ENCODE measurements around the gene ARHGEF9.
"Not testable (repeated sequence)": the region's sequence is repeated elsewhere in the genome, so short reads cannot be mapped to it uniquely, and the experiment has no call there.

Gene ARHGEF9

DNA sequence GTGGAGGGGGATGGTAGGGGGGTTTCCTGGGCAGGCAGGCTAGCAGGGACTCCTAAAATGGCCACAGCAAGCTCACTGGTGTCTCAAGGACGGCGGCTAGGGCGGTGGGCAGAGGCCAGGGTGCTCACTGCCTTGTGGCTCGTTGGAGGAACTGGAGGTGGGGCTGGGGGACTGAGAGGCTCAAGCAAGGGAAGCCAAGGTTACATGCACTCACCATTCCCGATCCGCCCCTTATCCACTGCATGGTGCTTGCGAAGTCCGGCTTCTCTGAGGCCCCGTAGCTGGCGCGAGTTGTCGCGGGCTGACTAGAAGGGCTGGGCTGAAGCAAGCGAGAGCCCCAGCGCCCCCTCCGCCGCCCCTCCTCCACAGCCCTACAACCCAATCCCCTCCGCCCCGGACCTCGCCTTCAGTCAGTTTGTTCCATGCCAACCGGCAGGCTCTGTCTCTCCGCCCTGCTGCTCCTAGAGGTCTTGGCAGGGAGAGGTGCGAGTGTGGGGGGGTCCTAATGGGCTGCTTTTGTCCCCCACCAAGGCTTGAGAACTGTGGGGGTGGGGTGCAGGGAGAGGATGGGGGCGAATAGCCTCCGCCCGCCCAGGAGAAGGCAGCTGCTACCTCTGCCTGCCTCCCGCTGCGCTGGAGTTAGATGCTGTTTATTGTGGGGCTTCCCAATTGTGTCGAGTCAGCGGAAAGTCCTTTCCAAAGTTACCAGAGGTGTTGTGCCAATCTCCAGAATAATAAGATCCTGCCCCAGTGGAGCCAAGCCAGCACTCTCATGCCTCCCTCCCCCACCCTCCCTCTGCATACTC lies at the start of gene ARHGEF9:
Gene ARHGEF9 (minus strand): TSS at position 313 of the 806 bp plus-strand sequence. CDS start 69 bp downstream, at position 244.
- DNase-seq, result no peak

- not testable (repeated sequence) for DNase-seq
Measured at GRCh38 chrX:63825446-63825845, 40.4 kb upstream of the ARHGEF9 start.

DNA sequence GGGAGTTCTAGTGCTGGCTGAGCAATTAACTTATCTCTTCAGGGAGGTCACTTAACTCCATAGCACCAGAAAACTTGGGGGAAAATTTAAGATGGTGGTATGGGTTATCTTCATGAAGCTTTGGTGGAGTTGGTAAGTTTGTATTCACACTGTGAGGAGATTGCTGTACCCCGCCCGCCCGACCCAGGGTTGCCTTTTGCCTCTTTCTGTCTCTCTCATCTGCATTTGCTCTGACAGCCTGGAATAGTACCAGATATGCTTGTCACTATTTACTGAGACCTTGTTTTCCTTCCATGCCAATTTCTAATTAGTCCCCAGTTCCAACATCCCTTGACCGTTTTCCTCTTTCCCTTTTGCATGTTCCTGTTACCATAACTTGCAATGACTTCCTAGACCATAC lies 33.1 kb upstream of the ARHGEF9 start:
- no peak for DNase-seq

GRCh38 chrX:63817696-63818095 lies 32.7 kb upstream of the ARHGEF9 start:
- no peak for DNase-seq

DNA sequence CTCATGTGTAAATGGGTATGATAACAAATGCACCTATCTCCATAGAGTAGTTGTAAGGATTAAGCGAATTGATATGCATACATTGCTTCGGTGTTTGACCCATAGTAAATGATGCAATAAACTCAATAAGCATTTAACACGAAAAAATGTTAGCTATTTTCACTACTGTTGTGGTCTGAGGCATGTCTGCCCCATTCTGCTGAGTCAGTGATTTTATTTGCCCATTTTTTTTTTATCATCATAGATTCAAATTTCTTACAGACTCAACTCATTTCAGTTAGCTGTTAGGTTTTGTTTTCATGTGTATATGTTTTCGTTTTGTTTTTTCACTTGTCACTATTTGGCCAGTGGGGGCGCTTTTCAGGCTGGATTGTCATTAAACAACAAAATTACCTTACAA lies 27.8 kb upstream of the ARHGEF9 start:
- no peak for DNase-seq

- DNase-seq, result no peak
Measured at GRCh38 chrX:63810746-63811145, 25.7 kb upstream of the ARHGEF9 start.

DNA sequence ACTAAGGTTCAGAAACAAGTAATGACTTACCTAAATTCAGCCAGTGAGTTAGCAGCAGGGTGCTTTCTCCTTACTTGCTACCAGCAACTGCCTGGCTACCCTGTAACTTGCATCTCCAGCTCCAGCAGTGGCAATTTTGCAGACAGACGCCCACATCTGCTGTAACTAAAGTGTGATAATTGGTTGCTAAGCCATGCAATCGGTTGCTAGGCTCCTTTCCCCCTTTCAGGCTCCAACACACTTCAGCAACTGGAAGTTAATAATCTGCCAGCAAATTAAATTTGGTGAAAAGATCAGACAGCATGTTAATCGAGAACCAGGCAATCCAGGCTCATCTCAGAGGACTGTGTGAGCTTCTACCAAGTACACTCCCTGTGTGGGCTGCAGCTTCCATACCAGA lies 24.2 kb upstream of the ARHGEF9 start:
- no peak for DNase-seq

DNA sequence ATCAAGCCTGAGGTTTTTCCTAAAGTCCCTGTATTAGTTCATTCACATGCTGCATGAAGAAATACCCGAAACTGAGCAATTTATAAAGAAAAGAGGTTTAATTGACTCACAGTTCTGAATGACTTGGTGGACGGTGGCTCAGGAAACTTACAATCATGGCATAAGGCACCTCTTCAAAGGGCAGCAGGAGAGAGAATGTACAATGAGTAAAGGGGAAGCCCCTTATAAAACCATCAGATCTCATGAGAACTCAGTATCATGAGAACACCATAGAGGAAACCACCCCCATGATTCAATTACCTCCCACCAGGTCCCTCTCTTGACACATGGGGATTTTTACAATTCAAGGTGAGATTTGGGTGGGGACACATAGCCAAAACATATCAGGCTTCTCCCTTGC lies 10.4 kb upstream of the ARHGEF9 start:
- DNase-seq, result not testable (repeated sequence)

GRCh38 chrX:63785708-63786040 lies 660 bp upstream of the ARHGEF9 start:
- DNase-seq, result no peak

GRCh38 chrX:63784346-63784901 lies 590 bp downstream of the ARHGEF9 start:
- no peak for DNase-seq

DNA sequence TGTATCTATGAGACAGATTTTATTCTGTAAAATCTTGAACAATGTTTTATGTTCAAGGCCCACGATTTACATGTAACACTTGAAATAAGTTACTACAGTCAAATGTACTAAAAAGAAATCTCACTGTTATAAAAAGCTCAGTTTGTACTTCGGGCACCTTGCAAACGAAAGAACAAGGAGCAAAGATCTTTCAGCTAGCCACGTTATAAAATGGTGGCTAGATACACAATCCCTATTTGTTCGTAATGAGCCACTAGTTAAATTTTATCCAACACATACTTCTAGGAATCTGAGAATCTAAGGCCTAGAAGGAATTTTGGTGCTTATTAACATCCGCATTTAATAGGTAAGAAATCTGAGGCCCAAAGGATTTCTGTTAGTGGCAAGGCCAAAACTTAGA lies 2.5 kb downstream of the ARHGEF9 start:
- DNase-seq, result no peak

GRCh38 chrX:63768760-63769159 lies 16.3 kb downstream of the ARHGEF9 start:
- DNase-seq, result no peak

GRCh38 chrX:63765712-63766111 lies 19.3 kb downstream of the ARHGEF9 start:
- DNase-seq, result no peak

DNA sequence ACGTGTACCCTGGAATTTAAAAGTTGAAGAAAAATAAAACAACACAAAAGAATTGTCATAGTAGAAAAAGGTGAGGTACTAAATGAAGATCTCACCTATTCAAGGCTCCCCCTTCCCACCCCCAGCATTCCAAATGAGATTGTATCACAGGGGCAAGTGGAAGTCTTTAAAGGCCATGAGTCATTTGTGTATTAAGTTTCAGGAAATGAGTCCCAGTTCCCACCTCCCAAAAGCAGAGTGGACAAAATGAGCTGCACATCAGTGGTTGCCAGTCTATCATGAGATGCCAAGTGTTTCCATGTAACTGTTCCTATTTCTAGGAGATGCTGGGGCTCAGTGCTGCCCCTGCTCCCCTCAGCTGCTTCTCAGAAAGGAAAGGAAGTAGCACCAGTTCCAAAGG lies 20.1 kb downstream of the ARHGEF9 start:
- DNase-seq, result no peak

DNA sequence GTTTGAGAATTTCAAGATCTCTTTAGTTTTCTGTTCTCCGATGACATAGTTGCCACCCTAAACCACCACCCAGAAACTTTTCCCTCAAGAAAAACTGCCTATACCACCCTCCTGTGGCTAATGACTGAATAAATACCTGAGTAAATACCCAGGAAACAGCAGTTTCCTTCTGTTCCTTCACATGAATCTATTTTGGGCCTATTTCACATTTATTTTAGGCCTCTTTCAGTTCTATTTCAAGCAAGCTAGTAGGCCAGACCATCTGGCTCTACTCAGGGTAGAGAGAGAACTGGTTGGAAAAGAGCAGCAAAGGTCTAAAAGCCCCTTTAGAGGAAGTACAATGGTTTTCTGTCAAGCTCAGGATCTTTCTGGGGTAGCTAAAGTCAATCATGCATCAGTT lies 23.4 kb downstream of the ARHGEF9 start:
- no peak for DNase-seq

GRCh38 chrX:63758011-63758410 lies 27.0 kb downstream of the ARHGEF9 start:
- no peak for DNase-seq

GRCh38 chrX:63755892-63756291 lies 29.1 kb downstream of the ARHGEF9 start:
- no peak for DNase-seq

DNA sequence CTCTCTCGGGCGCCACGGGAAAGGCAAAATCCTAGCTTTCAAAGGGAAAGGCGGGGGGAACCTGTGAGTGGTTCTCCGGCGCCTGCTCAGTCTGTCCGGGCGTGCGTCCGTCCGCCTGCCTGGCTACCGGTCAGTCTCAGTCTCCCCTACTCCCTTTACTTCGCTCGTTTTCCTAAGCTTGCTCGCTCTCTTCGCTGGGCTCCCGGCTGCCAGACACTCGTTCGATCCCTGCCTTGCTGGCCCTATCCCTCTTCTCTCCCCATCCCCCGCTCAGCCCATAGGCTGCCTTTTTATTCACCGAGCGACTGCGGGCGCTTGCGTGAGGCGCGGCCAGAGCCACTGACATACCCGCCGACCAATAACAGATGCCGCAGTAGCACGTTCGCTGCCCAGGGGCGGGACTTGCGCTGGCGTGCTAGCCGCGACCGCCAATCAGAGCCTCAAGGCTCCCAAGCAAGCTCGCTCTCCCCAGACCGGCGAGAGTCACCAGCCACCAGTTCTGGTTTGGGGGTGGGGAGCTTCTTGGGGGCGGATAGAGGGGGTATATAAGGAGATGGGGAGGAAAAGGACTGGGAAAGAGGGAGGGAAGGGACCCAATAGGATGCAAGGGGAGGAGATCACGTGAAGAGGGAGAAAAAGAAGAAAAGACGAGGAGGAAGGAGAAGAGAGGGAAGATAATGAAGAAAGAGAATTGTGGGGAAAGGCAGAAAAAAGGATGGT lies 30.0 kb downstream of the ARHGEF9 start:
- peak; percentile 66 to 75 (median 72) for DNase-seq

DNA sequence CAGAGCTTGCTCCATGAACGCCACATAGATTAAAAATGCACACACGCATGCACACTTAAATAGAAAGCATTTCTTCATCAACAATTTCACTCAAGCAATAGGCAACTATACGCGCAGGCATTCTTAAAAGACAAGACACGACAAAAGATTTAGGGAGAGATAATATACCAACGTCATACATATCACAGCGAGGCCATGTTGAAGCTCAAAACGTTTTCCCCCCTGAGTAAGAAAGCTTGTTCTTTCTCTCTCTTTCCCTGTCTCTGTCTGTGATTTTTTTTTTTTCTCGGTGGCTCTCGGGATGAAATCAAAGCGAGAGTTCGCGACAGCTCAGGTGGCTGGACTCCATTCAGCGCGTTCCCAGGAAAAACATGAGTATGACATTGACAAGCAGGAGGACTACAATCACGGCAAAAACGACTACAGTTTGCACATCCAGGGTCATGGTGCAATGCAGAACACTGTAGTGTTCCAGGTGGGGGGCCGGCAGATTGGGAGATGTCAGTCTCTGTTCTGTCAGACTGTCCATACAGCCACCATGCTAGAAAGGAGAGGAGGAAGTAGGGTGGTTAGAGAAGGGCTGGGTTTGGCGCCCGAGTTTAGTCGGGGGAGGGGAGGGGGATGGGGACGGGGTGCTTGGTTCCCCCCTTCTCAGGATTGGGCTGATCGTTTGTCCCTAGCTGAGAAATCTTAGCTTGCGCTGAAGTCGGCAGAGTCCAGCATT lies 30.7 kb downstream of the ARHGEF9 start:
- DNase-seq, result peak in 3 of 4 experiments; percentile 4 to 12 (median 12)

DNA sequence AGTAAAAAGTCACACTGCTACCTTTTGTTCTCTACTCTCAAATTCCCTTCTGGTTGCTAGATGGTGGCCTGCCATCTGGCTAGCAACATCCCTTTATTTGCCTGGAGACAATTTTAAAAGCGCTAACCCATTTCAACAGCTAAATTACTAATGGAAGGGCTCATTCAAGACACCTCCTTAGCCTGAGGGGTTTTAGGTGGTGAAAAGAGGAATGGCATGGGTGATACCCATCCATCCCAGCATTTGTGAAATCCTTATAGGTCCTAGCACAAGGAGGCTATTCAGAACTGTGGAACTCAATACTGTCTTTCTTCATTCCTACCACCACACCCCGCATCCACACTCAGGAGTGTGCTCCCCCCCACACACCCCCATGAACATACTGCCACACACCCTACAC lies 33.5 kb downstream of the ARHGEF9 start:
- DNase-seq, result no peak

DNA sequence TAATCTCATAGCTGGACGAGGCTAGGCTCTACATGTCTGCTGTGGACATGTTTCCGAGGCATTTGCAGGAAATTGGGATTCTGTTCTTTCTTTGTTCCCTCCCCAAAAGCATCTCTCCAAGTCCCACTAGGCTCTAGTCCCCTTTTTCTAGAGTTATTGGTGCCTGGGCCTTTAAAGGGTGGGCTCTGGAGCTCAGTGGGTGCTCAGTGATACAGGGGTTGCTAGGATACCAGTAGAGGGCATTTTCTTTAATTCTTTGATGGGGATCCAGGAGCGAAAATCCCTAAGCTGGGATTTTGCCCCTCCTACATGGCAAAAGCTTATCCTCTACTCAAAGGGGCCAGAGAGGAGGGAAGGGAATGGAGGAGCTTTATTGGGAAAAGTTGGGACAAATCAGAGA lies 34.2 kb downstream of the ARHGEF9 start:
- no peak for DNase-seq

DNA sequence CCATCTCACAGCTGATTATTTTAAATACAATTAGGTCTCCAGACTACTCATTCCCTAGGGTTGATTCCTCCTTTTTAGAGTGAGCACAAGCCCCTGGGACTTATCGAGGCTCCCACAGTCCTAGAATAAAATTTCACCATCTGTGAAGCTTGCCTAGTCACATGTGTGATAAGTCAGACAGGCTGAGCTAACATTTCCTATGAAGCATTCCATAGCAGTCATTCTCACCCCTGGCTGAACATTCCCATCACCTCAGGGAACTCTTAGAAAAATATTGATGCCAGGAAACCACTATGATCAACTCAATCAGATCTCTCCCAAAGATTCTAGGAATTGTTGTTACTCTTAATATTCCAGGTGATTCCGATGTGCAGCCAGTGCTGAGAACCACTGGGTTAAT lies 37.7 kb downstream of the ARHGEF9 start:
- DNase-seq, result no peak

DNA sequence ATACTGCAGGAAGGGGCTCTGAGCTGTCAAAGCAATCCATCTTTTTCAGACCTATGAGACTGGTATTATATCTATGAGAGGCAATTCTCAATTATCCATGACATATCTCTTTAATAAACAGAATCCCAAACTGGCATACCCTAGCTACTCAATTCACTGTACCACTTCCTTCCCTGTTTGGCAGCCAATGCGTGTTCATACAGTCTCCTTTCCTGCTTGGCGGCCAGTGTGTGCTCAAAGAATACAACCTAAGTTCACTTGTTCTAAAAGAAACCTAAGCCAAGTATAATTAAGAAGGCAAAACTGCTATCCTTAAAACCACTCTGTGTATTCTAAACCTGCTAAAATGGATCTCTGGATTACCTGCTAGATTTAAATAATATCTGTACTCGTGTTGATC lies 38.3 kb downstream of the ARHGEF9 start:
- no peak for DNase-seq
